GM19240 (cell line): Measurements from ENCODE around the gene NET1.
"Not testable (repeated sequence)": the region's sequence is repeated elsewhere in the genome, so short reads cannot be mapped to it uniquely, and the experiment has no call there.

Experiments used
- DNase-seq: peaks from one replicate; pipeline ENCODE4 v3.0.0; 2011; ENCODE audit warnings: low spot score; ENCODE audit not compliant: insufficient read length

Gene NET1

GRCh38 chr10:5399332-5399731 lies 13.0 kb upstream of the NET1 start:
- DNase-seq, result no peak

GRCh38 chr10:5400468-5401240 lies 11.7 kb upstream of the NET1 start:
- DNase-seq, result no peak

GRCh38 chr10:5402798-5403197 lies 9.6 kb upstream of the NET1 start:
- no peak for DNase-seq

- DNase-seq, result no peak
These were observed 7.9 kb upstream of the NET1 start, which contains the start of gene TUBAL3 for GRCh38 chr10:5404208-5405041. Gene TUBAL3 (minus strand): TSS chr10:5404828. CDS start chr10:5404792, 36 bp downstream.

- DNase-seq, result no peak
These were observed 5.4 kb upstream of the NET1 start for GRCh38 chr10:5406918-5407317.

- not testable (repeated sequence) for DNase-seq
These were observed 1.6 kb upstream of the NET1 start for GRCh38 chr10:5410787-5411186.

GRCh38 chr10:5411941-5412276 lies 448 bp upstream of the NET1 start:
- no peak for DNase-seq

- DNase-seq, result no peak
These were observed 918 bp downstream of the NET1 start for GRCh38 chr10:5413012-5413938.

- DNase-seq, result no peak
These were observed 4.6 kb downstream of the NET1 start for GRCh38 chr10:5416981-5417380.

GRCh38 chr10:5418584-5418983 lies 6.2 kb downstream of the NET1 start:
- DNase-seq, result no peak

- no peak for DNase-seq
These were observed 7.2 kb downstream of the NET1 start for GRCh38 chr10:5419466-5420094.

- DNase-seq, result no peak
These were observed 11.4 kb downstream of the NET1 start for GRCh38 chr10:5423771-5424170.

- no peak for DNase-seq
These were observed 12.4 kb downstream of the NET1 start for GRCh38 chr10:5424751-5425150.

GRCh38 chr10:5428133-5428532 lies 15.8 kb downstream of the NET1 start:
- DNase-seq, result no peak

- DNase-seq, result no peak
These were observed 20.8 kb downstream of the NET1 start for GRCh38 chr10:5433182-5433581.

GRCh38 chr10:5434017-5434753 lies 21.8 kb downstream of the NET1 start:
- DNase-seq, result no peak

- no peak for DNase-seq
These were observed 23.0 kb downstream of the NET1 start for GRCh38 chr10:5435328-5435727.

GRCh38 chr10:5440206-5440605 lies 27.8 kb downstream of the NET1 start:
- no peak for DNase-seq

- no peak for DNase-seq
These were observed 28.7 kb downstream of the NET1 start for GRCh38 chr10:5441106-5441505.
